B cell (primary cell): Measurements from ENCODE around the gene TEDC1. TPM values are rescaled to one million over a fixed set of nuclear protein-coding genes. Genes with fewer than 3 reads are reported as not detected.

Experiments
- ATAC-seq: fragments of 200-7000 bp; cut with Tn5 transposase; one replicate; pipeline ENCODE4 v1.10.0; 2021; ENCODE audit warnings: low read depth, mild to moderate bottlenecking, moderate number of reproducible peaks, moderate library complexity
- CTCF ChIA-PET: fragments of 350-600 bp; sonication (Branson Sonifier 250); formaldehyde crosslinking; loops from one replicate; lab custom pipeline; 2021; ENCODE audit warnings: antibody characterized with exemption, inconsistent platforms; lab: Charles Lee
- POLR2A ChIA-PET: fragments of 350-600 bp; sonication (Branson Sonifier 250); formaldehyde crosslinking; loops from one replicate; lab custom pipeline; 2021; ENCODE audit warnings: antibody characterized with exemption; lab: Charles Lee
- DNase-seq: peaks from one replicate; pipeline ENCODE4 v3.0.0; 2013
- H2AFZ ChIP-seq: 2 replicates; pipeline ENCODE4 v1.6.1; 2012; ENCODE audit warnings: mild to moderate bottlenecking, low read depth, low read length; ENCODE audit not compliant: insufficient read depth, poor library complexity, severe bottlenecking
- H3K27ac ChIP-seq, 2 donors: 1 replicate in 1 of 2; 2 replicates in 1 of 2; pipeline ENCODE4 v1.5.1; 2012 to 2013; ENCODE audit warnings: low read length in 2 of 2, mild to moderate bottlenecking in 2 of 2, moderate library complexity in 1 of 2
- H3K27me3 ChIP-seq, 4 experiments: fragments of 200-600 bp in 1 of 4; sonication (generic) in 1 of 4; replicated peaks in 1 of 4; 1 replicate in 2 of 4; 2 replicates in 2 of 4; pipeline versions ENCODE4 v1.6.1 to v1.7.0; 2013 to 2016; ENCODE audit warnings: low read length in 3 of 4, mild to moderate bottlenecking in 2 of 4, mixed read lengths in 1 of 4, moderate library complexity in 1 of 4; ENCODE audit not compliant: insufficient read depth in 4 of 4, control insufficient read depth in 3 of 4; ENCODE audit errors: control extremely low read depth in 1 of 4
- H3K36me3 ChIP-seq, 2 experiments: replicated peaks in 1 of 2; 1 replicate in 1 of 2; 2 replicates in 1 of 2; pipeline versions ENCODE4 v1.6.1 to v1.7.1; 2013; ENCODE audit warnings: low read length in 1 of 2; ENCODE audit not compliant: insufficient read depth in 2 of 2, control insufficient read depth in 1 of 2; ENCODE audit errors: control extremely low read depth in 1 of 2, extremely low read depth in 1 of 2
- H3K4me1 ChIP-seq, 2 donors: fragments of 200-600 bp in 1 of 2; sonication (generic) in 1 of 2; 1 replicate in 1 of 2; 2 replicates in 1 of 2; pipeline versions ENCODE4 v1.5.1 to v1.6.1; 2013 to 2017; ENCODE audit warnings: low read length in 2 of 2; ENCODE audit not compliant: control insufficient read depth in 2 of 2, insufficient read depth in 2 of 2
- H3K4me2 ChIP-seq: replicated peaks from 2 replicates; pipeline ENCODE3; 2012; ENCODE audit warnings: mild to moderate bottlenecking, low read depth, low read length; ENCODE audit not compliant: poor library complexity, severe bottlenecking
- H3K4me3 ChIP-seq, 5 experiments: fragments of 200-600 bp in 1 of 5; sonication (generic) in 1 of 5; 1 replicate in 3 of 5; 2 replicates in 2 of 5; pipeline versions ENCODE4 v1.5.1 to v1.7.0; 2011 to 2016; ENCODE audit warnings: low read length in 4 of 5, mild to moderate bottlenecking in 4 of 5, low read depth in 2 of 5, control low read depth in 1 of 5, moderate library complexity in 1 of 5; ENCODE audit not compliant: insufficient read depth in 1 of 5; ENCODE audit errors: control extremely low read depth in 1 of 5, extremely low read depth in 1 of 5
- H3K79me2 ChIP-seq: fragments of 200-600 bp; sonication (generic); one replicate; pipeline ENCODE4 v1.6.0; 2016; ENCODE audit warnings: low read length; ENCODE audit not compliant: control insufficient read depth, insufficient read depth
- H3K9ac ChIP-seq: fragments of 200-600 bp; sonication (generic); 2 replicates; pipeline ENCODE4 v1.6.1; 2017; ENCODE audit warnings: mild to moderate bottlenecking, low read length, moderate library complexity
- H3K9me3 ChIP-seq, 3 donors: one replicate each; pipeline versions ENCODE4 v1.6.1 to v1.7.1; 2013; ENCODE audit warnings: low read length in 2 of 3; ENCODE audit not compliant: control insufficient read depth in 2 of 3, insufficient read depth in 1 of 3; ENCODE audit errors: control extremely low read depth in 1 of 3
- H4K20me1 ChIP-seq: 2 replicates; pipeline ENCODE4 v1.6.0; 2012; ENCODE audit warnings: mild to moderate bottlenecking, low read length; ENCODE audit not compliant: insufficient read depth, control insufficient read depth, poor library complexity, severe bottlenecking
- H3K27ac Mint-ChIP-seq: one replicate; pipeline ENCODE4 v1.8.0; 2021; ENCODE audit warnings: mixed read lengths
- H3K27me3 Mint-ChIP-seq: one replicate; pipeline ENCODE4 v1.8.0; 2021; ENCODE audit warnings: mixed read lengths
- H3K4me1 Mint-ChIP-seq: one replicate; pipeline ENCODE4 v1.8.0; 2021; ENCODE audit warnings: mixed read lengths
- H3K4me3 Mint-ChIP-seq: one replicate; pipeline ENCODE4 v1.8.0; 2021; ENCODE audit warnings: mixed read lengths
- H3K9me3 Mint-ChIP-seq: one replicate; pipeline ENCODE4 v1.8.0; 2022; ENCODE audit warnings: mixed read lengths; ENCODE audit not compliant: insufficient read depth
- EZH2 ChIP-seq: IDR thresholded peaks from 2 replicates; pipeline ENCODE4 v1.6.1; 2012; ENCODE audit warnings: borderline replicate concordance, low read depth, mild to moderate bottlenecking, moderate library complexity, low read length; ENCODE audit not compliant: insufficient read depth, poor library complexity, severe bottlenecking
- WGBS: methylation state at CpG from one replicate; pipeline ENCODE4 v1.1.5; 2013; ENCODE audit warnings: missing lambda C conversion rate; ENCODE audit not compliant: insufficient coverage; 5-methylcytosine and 5-hydroxymethylcytosine counted together
- intact Hi-C: fragments of 100-400 bp; cut with micrococcal nuclease; formaldehyde crosslinking; loops from one replicate; pipeline ENCODE4 v1.10.0; 2022
- polyA plus RNA-seq: library from polyadenylated mRNA; depleted of rRNA; stranded (reverse); fragments of >200 nt; gene quantifications from 2 replicates; pipeline ENCODE4 v1.2.3, GENCODE V29; 2012
- total RNA-seq, 2 donors: library from RNA; stranded (reverse); fragments of 120-200 nt in 1 of 2; gene quantifications; 1 replicate in 1 of 2; 2 replicates in 1 of 2; pipeline versions ENCODE4 v1.2.3 to v1.2.4, GENCODE V29; 2013 to 2022
- TF ChIP-seq, protein P1 (sequence below): fragments of 200-600 bp; IDR thresholded peaks from one replicate; pipeline ENCODE4 v1.8.0; 2022; ENCODE audit warnings: antibody characterized with exemption, mild to moderate bottlenecking

TEDC1 gene
- total and polyA plus RNA-seq, 2 donors (not counting 1 experiment from before 2014, with no cell fraction given): 19.7 to 22.2 TPM

GRCh38 chr14:105478398-105479251 lies 12.4 kb upstream of the TEDC1 start:
- Histone ChIP-seq H3K79me2 (no peaks in the 10 kb centered on the region), H3K4me1 (peaks cover 71 to 82% of the 10 kb centered on the region in 2 donors), H3K36me3 (no peaks in the 10 kb centered on the region), H3K9me3 (peaks cover 0 to 36% (median 0%) of the 10 kb centered on the region in 3 donors), H3K4me3 (peak overlapping the region in 2 of 5 experiments; percentile 38 to 49), H3K4me2 (peak overlapping the region; percentile 95), H4K20me1 (peaks cover 10% of the 10 kb centered on the region), H2AFZ (no peak overlapping the region), H3K9ac (peak overlapping the region; percentile 43), H3K27ac (no peak overlapping the region), H3K27me3 (peaks cover 0 to 31% (median 11%) of the 10 kb centered on the region in 4 experiments)
- H3K27ac Mint-ChIP-seq: no peak overlapping the region
- peaks cover 64% of the 10 kb centered on the region for H3K4me1 Mint-ChIP-seq
- ChIA-PET CTCF (interaction anchor here (7.3 kb wide), 1 partner anchor 12 kb away, joined by 121 read pairs; the partner anchor contains the start of gene TEDC1), POLR2A (interaction anchor here (0.6 to 1.2 kb wide), 3 partner anchors 12 to 466 kb away, joined by 3 to 6 read pairs (median 3); no protein-coding TSS in a partner anchor)
- no peaks in the 10 kb centered on the region for H3K9me3 Mint-ChIP-seq
- intact Hi-C loops: no loop called here
- H3K27me3 Mint-ChIP-seq: no peaks in the 10 kb centered on the region
- 44% methylated on average over 52 of the region's 81 CpGs for WGBS
- ATAC-seq (no peak), DNase-seq (peak; percentile 49)
- H3K4me3 Mint-ChIP-seq: no peak overlapping the region
- TF ChIP-seq EZH2: no peak
- TF ChIP-seq, protein P1, sequence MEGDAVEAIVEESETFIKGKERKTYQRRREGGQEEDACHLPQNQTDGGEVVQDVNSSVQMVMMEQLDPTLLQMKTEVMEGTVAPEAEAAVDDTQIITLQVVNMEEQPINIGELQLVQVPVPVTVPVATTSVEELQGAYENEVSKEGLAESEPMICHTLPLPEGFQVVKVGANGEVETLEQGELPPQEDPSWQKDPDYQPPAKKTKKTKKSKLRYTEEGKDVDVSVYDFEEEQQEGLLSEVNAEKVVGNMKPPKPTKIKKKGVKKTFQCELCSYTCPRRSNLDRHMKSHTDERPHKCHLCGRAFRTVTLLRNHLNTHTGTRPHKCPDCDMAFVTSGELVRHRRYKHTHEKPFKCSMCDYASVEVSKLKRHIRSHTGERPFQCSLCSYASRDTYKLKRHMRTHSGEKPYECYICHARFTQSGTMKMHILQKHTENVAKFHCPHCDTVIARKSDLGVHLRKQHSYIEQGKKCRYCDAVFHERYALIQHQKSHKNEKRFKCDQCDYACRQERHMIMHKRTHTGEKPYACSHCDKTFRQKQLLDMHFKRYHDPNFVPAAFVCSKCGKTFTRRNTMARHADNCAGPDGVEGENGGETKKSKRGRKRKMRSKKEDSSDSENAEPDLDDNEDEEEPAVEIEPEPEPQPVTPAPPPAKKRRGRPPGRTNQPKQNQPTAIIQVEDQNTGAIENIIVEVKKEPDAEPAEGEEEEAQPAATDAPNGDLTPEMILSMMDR: no peak
